B cell (primary cell): Measurements from ENCODE around the gene CEBPB. TPM values are rescaled to one million over a fixed set of nuclear protein-coding genes. Genes with fewer than 3 reads are reported as not detected.

Experiments
- ATAC-seq: fragments of 200-7000 bp; cut with Tn5 transposase; one replicate; pipeline ENCODE4 v1.10.0; 2021; ENCODE audit warnings: low read depth, mild to moderate bottlenecking, moderate number of reproducible peaks, moderate library complexity
- CTCF ChIA-PET: fragments of 350-600 bp; sonication (Branson Sonifier 250); formaldehyde crosslinking; loops from one replicate; lab custom pipeline; 2021; ENCODE audit warnings: antibody characterized with exemption, inconsistent platforms; lab: Charles Lee
- POLR2A ChIA-PET: fragments of 350-600 bp; sonication (Branson Sonifier 250); formaldehyde crosslinking; loops from one replicate; lab custom pipeline; 2021; ENCODE audit warnings: antibody characterized with exemption; lab: Charles Lee
- DNase-seq: peaks from one replicate; pipeline ENCODE4 v3.0.0; 2013
- H2AFZ ChIP-seq: 2 replicates; pipeline ENCODE4 v1.6.1; 2012; ENCODE audit warnings: mild to moderate bottlenecking, low read depth, low read length; ENCODE audit not compliant: insufficient read depth, poor library complexity, severe bottlenecking
- H3K27ac ChIP-seq, 2 donors: 1 replicate in 1 of 2; 2 replicates in 1 of 2; pipeline ENCODE4 v1.5.1; 2012 to 2013; ENCODE audit warnings: low read length in 2 of 2, mild to moderate bottlenecking in 2 of 2, moderate library complexity in 1 of 2
- H3K27me3 ChIP-seq, 4 experiments: fragments of 200-600 bp in 1 of 4; sonication (generic) in 1 of 4; replicated peaks in 1 of 4; 1 replicate in 2 of 4; 2 replicates in 2 of 4; pipeline versions ENCODE4 v1.6.1 to v1.7.0; 2013 to 2016; ENCODE audit warnings: low read length in 3 of 4, mild to moderate bottlenecking in 2 of 4, mixed read lengths in 1 of 4, moderate library complexity in 1 of 4; ENCODE audit not compliant: insufficient read depth in 4 of 4, control insufficient read depth in 3 of 4; ENCODE audit errors: control extremely low read depth in 1 of 4
- H3K36me3 ChIP-seq, 2 experiments: replicated peaks in 1 of 2; 1 replicate in 1 of 2; 2 replicates in 1 of 2; pipeline versions ENCODE4 v1.6.1 to v1.7.1; 2013; ENCODE audit warnings: low read length in 1 of 2; ENCODE audit not compliant: insufficient read depth in 2 of 2, control insufficient read depth in 1 of 2; ENCODE audit errors: control extremely low read depth in 1 of 2, extremely low read depth in 1 of 2
- H3K4me1 ChIP-seq, 2 donors: fragments of 200-600 bp in 1 of 2; sonication (generic) in 1 of 2; 1 replicate in 1 of 2; 2 replicates in 1 of 2; pipeline versions ENCODE4 v1.5.1 to v1.6.1; 2013 to 2017; ENCODE audit warnings: low read length in 2 of 2; ENCODE audit not compliant: control insufficient read depth in 2 of 2, insufficient read depth in 2 of 2
- H3K4me2 ChIP-seq: replicated peaks from 2 replicates; pipeline ENCODE3; 2012; ENCODE audit warnings: mild to moderate bottlenecking, low read depth, low read length; ENCODE audit not compliant: poor library complexity, severe bottlenecking
- H3K4me3 ChIP-seq, 5 experiments: fragments of 200-600 bp in 1 of 5; sonication (generic) in 1 of 5; 1 replicate in 3 of 5; 2 replicates in 2 of 5; pipeline versions ENCODE4 v1.5.1 to v1.7.0; 2011 to 2016; ENCODE audit warnings: low read length in 4 of 5, mild to moderate bottlenecking in 4 of 5, low read depth in 2 of 5, control low read depth in 1 of 5, moderate library complexity in 1 of 5; ENCODE audit not compliant: insufficient read depth in 1 of 5; ENCODE audit errors: control extremely low read depth in 1 of 5, extremely low read depth in 1 of 5
- H3K79me2 ChIP-seq: fragments of 200-600 bp; sonication (generic); one replicate; pipeline ENCODE4 v1.6.0; 2016; ENCODE audit warnings: low read length; ENCODE audit not compliant: control insufficient read depth, insufficient read depth
- H3K9ac ChIP-seq: fragments of 200-600 bp; sonication (generic); 2 replicates; pipeline ENCODE4 v1.6.1; 2017; ENCODE audit warnings: mild to moderate bottlenecking, low read length, moderate library complexity
- H3K9me3 ChIP-seq, 3 donors: one replicate each; pipeline versions ENCODE4 v1.6.1 to v1.7.1; 2013; ENCODE audit warnings: low read length in 2 of 3; ENCODE audit not compliant: control insufficient read depth in 2 of 3, insufficient read depth in 1 of 3; ENCODE audit errors: control extremely low read depth in 1 of 3
- H4K20me1 ChIP-seq: 2 replicates; pipeline ENCODE4 v1.6.0; 2012; ENCODE audit warnings: mild to moderate bottlenecking, low read length; ENCODE audit not compliant: insufficient read depth, control insufficient read depth, poor library complexity, severe bottlenecking
- H3K27ac Mint-ChIP-seq: one replicate; pipeline ENCODE4 v1.8.0; 2021; ENCODE audit warnings: mixed read lengths
- H3K27me3 Mint-ChIP-seq: one replicate; pipeline ENCODE4 v1.8.0; 2021; ENCODE audit warnings: mixed read lengths
- H3K4me1 Mint-ChIP-seq: one replicate; pipeline ENCODE4 v1.8.0; 2021; ENCODE audit warnings: mixed read lengths
- H3K4me3 Mint-ChIP-seq: one replicate; pipeline ENCODE4 v1.8.0; 2021; ENCODE audit warnings: mixed read lengths
- H3K9me3 Mint-ChIP-seq: one replicate; pipeline ENCODE4 v1.8.0; 2022; ENCODE audit warnings: mixed read lengths; ENCODE audit not compliant: insufficient read depth
- EZH2 ChIP-seq: IDR thresholded peaks from 2 replicates; pipeline ENCODE4 v1.6.1; 2012; ENCODE audit warnings: borderline replicate concordance, low read depth, mild to moderate bottlenecking, moderate library complexity, low read length; ENCODE audit not compliant: insufficient read depth, poor library complexity, severe bottlenecking
- WGBS: methylation state at CpG from one replicate; pipeline ENCODE4 v1.1.5; 2013; ENCODE audit warnings: missing lambda C conversion rate; ENCODE audit not compliant: insufficient coverage; 5-methylcytosine and 5-hydroxymethylcytosine counted together
- intact Hi-C: fragments of 100-400 bp; cut with micrococcal nuclease; formaldehyde crosslinking; loops from one replicate; pipeline ENCODE4 v1.10.0; 2022
- polyA plus RNA-seq: library from polyadenylated mRNA; depleted of rRNA; stranded (reverse); fragments of >200 nt; gene quantifications from 2 replicates; pipeline ENCODE4 v1.2.3, GENCODE V29; 2012
- total RNA-seq, 2 donors: library from RNA; stranded (reverse); fragments of 120-200 nt in 1 of 2; gene quantifications; 1 replicate in 1 of 2; 2 replicates in 1 of 2; pipeline versions ENCODE4 v1.2.3 to v1.2.4, GENCODE V29; 2013 to 2022
- TF ChIP-seq, protein P1 (sequence below): fragments of 200-600 bp; IDR thresholded peaks from one replicate; pipeline ENCODE4 v1.8.0; 2022; ENCODE audit warnings: antibody characterized with exemption, mild to moderate bottlenecking

Gene CEBPB
- total and polyA plus RNA-seq, 2 donors (not counting 1 experiment from before 2014, with no cell fraction given), result 25.8 to 28.7 TPM

- no peak for DNase-seq
- Histone ChIP-seq H3K27ac (no peak overlapping the region), H3K9ac (no peak overlapping the region), H3K9me3 (no peaks in the 10 kb centered on the region), H2AFZ (no peak overlapping the region), H3K27me3 (peaks cover 0 to 3% (median 0%) of the 10 kb centered on the region in 4 experiments), H3K36me3 (no peaks in the 10 kb centered on the region), H3K79me2 (no peaks in the 10 kb centered on the region), H3K4me2 (no peak overlapping the region), H3K4me1 (peaks cover 9 to 10% of the 10 kb centered on the region in 2 donors), H3K4me3 (no peak overlapping the region), H4K20me1 (no peaks in the 10 kb centered on the region)
- 82% methylated on average over 5 of the region's 9 CpGs for WGBS
- ATAC-seq, result no peak
- Mint-ChIP-seq H3K4me1 (peaks cover 10% of the 10 kb centered on the region), H3K27me3 (peaks cover 3% of the 10 kb centered on the region), H3K27ac (no peak overlapping the region), H3K4me3 (no peak overlapping the region), H3K9me3 (no peaks in the 10 kb centered on the region)
- intact Hi-C loops, result no loop called here
- TF ChIP-seq EZH2, result no peak
- TF ChIP-seq, protein P1, sequence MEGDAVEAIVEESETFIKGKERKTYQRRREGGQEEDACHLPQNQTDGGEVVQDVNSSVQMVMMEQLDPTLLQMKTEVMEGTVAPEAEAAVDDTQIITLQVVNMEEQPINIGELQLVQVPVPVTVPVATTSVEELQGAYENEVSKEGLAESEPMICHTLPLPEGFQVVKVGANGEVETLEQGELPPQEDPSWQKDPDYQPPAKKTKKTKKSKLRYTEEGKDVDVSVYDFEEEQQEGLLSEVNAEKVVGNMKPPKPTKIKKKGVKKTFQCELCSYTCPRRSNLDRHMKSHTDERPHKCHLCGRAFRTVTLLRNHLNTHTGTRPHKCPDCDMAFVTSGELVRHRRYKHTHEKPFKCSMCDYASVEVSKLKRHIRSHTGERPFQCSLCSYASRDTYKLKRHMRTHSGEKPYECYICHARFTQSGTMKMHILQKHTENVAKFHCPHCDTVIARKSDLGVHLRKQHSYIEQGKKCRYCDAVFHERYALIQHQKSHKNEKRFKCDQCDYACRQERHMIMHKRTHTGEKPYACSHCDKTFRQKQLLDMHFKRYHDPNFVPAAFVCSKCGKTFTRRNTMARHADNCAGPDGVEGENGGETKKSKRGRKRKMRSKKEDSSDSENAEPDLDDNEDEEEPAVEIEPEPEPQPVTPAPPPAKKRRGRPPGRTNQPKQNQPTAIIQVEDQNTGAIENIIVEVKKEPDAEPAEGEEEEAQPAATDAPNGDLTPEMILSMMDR, result no peak
- CTCF ChIA-PET, result no interaction called here
- POLR2A ChIA-PET, result no interaction called here
These were observed 26.9 kb upstream of the CEBPB start for GRCh38 chr20:50163570-50164317.
